H1 (cell line): ENCODE results near the gene DMAC2L. TPM values are rescaled to one million over a fixed set of nuclear protein-coding genes. Genes with fewer than 3 reads are reported as not detected.

Experiments
- CBX5 ChIP-seq: fragments of 300-800, 300-1000 bp; sonication (generic); IDR thresholded peaks from 2 replicates; pipeline ENCODE4 v1.7.1; 2016; ENCODE audit warnings: antibody characterized with exemption, low read length, low read depth
- JUND ChIP-seq: IDR thresholded peaks from 2 replicates; pipeline ENCODE4 v1.6.1; 2011; ENCODE audit warnings: mild to moderate bottlenecking, improper control_type of control experiment, low read length
- KDM5A ChIP-seq: fragments of 200-600 bp; IDR thresholded peaks from 2 replicates; pipeline ENCODE4 v1.7.1; 2012; ENCODE audit warnings: mild to moderate bottlenecking, low read length, inconsistent platforms, mixed read lengths
- polyA plus RNA-seq, 7 experiments: library from polyadenylated mRNA; depleted of rRNA in 3 of 7; stranded (reverse) in 5 of 7; unstranded in 2 of 7; fragments of >200 nt in 5 of 7; fragments of 200-250 nt in 2 of 7; gene quantifications; 1 replicate in 5 of 7; 2 replicates in 1 of 7; 4 replicates in 1 of 7; pipeline versions ENCODE4 v1.2.1 to v1.2.3, GENCODE V29; 2011 to 2013; ENCODE audit warnings: missing spikeins in 2 of 7, mixed read lengths in 2 of 7
- total RNA-seq: library from RNA; stranded (reverse); fragmentation: NEBNext Ultra II Directional; extraction: Animal tissue kit (Norgen Biotek cat#: 25700); gene quantifications from 2 replicates; pipeline ENCODE4 v1.2.1, GENCODE V29; 2021

DMAC2L gene
- total and polyA plus RNA-seq, 2 of the 8 experiments (the other 6 are each of a cell fraction or from before 2014, with no cell fraction given), result 20.3 to 28.9 TPM

DNA sequence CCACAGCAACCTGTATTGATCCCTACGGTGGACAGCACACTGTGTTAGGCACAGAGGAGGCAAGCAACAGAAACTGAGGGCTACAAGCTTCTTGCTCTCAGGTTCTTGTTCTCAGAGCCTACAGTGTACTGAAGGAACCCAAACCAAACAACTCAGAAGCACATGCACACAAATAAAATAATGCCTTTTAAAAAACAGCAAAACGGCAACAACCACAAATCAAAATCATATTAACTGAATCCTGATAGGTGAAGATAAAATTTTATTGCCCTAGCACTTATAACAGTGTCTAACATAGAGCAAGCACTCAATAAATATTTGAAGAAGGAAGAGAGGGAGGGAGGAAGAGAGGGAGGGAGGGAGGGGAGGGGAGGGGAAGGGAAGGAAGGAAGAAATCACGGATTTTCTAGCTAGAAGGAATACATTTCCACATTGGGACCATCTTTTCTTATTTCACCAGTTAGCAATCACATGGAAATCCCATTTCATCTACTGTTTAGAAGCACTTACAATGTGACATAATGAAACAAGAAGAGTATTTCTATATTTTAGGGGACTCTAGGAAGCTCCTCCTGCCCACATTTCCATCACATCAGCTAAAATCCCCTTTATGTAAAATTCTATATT lies 27.2 kb downstream of the DMAC2L start (continued):
- TF ChIP-seq CBX5 (no peak), KDM5A (no peak), JUND (no peak)
